ENCODE measurements around the gene TPPP.

Gene TPPP

GRCh38 chr5:664343-664993 lies 28.7 kb downstream of the TPPP start:
- DNase-seq = no peak

GRCh38 chr5:663436-664342 lies 29.5 kb downstream of the TPPP start:
- DNase-seq = no peak

DNA sequence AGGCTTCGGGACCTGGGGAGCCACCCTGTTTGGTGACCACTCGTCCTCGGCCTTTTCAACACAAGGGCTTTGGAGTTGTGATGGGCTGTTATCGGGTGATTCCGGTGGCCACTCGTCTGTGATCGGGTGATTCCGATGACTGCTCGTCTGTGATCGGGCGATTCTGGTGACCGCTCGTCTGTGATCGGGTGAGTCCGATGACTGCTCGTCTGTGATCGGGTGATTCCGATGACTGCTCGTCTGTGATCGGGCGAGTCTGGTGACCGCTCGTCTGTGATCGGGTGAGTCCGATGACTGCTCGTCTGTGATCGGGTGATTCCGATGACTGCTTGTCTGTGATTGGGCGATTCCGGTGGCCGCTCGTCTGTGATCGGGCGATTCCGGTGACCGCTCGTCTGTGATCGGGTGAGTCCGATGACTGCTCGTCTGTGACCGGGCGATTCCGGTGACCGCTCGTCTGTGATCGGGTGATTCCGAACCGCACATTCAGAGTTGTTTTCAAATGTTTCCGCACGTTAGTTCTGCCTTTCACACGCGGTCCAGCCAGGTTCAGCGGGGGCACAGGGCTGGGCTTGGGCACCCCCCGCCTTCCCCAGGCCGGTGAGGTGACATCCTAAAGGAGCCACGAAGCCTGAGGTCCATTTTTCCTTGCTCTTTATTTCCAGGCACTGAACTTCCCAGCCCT lies 30.3 kb downstream of the TPPP start:
- no peak for DNase-seq

DNA sequence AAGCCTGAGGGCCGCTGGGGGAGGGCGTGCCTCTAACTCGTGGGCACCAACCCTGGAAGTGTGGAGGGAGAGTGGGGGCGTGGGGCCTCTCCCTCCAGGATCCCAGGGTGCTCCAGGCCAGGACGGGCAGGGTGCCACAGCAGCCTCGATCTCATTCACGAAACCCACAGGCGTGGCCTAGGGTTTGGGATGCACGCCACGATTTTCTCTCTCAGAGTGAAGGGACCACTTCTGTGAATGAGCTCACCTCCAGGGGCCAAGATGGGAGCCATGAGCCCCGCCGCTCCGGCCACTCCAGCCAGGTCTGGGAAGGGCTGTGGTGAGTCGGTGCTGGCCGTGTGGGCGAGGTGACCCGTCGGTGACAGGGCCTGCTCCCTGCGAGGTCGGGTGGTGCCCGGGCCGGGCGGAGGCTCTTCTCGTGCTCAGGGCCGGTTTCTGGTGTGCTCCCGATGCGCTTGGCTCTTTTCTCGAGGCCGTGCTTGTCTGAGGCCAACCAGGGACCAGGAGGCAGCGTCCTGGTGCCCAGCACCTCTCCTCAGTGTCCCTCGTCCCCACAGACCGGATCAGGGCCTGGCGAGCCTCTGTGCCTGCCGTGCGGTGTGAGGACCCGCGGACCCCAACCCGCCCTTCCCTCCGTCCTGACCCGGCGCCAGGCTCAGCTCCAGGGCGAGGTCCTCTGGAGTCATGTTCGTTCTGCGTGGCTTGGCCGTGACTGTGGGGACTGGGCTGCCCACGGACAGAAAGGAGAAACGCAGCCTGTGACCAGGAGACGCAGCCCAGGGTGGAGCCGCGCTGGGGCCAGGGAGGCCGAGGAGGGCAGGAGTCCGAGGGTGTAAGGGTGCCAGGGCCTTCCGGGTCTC lies 31.0 kb downstream of the TPPP start:
- DNase-seq = no peak

DNA sequence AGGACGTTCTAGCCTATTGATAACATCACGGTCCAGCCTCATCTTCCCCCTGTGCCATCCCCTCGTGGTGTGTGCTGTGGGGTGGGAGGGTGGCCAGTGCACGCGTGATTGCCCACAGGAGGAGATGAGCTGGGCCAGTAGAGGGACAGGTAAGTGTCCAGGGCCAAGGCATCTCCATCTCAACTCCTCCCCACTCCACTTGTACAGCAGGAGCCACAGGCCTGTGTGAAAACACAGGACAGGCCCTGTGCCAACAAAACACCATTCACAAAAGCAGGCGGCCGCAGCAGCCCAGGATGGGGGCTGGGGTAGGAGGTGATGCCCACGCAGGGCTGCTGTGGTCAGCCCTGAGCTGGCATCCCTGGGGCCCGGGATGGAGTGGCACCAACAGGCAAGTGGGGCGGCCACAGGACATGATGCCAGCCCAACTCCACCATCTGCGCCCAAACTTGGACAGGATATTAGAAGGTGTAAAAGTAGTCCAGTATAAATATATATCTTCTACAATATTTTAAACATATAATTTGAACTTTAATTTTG lies 32.6 kb downstream of the TPPP start:
- no peak for DNase-seq

DNA sequence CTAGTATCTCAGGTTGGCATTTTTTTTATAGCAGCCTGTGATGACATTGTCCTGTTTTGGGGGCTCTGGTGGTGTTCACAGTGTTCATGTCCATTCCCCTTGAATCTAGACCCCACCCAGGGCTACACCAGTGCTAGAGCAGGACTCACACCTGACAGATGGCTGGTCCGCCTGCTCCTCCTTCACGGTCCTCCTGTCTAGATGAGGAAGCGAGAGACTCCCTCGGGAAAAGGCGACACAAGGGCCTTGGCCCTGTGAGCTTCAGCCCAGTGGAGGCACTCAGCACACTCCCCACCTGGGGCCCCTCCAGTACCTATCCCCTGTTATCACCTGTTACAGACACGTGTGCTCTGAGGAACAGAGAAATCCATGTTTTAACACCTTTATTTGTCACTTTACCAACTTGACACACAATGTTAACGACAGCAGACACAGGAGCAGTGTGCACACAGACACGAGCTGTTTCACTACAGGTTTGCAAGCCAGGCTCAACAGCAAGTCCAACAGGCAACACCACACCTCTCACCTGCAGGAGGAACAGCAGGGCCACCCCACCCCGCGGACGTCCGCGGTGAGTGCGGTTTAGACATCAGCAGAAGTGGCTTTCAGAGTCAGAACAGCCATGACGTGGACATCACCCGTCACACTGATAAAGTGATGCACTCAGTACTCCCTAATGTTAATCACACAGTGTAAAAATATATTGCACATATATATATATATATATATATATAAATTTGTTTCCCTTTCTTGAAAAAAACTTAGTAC lies 33.5 kb downstream of the TPPP start:
- no peak for DNase-seq

- no peak for DNase-seq
Measured at GRCh38 chr5:658103-658502, 35.0 kb downstream of the TPPP start.

DNA sequence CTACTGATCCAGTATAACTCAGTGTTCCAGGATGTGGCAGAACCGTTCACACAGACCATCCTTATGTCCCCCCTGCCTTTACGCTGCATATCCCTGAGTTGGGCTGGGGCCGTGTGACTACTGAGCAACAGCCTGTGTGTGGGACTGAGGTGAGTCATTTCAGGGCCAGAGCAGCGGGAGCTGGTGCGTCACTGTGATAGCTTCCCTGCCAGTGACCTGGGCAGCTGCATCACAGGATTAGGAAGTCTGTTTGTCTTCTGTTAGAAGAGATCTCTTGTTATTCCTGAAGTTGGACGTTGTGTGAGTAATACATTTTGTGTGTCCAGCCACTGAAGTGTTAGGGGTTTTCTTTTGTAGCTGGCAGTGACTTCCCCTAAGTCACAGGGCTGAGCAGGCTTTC lies 35.6 kb downstream of the TPPP start:
- no peak for DNase-seq

DNA sequence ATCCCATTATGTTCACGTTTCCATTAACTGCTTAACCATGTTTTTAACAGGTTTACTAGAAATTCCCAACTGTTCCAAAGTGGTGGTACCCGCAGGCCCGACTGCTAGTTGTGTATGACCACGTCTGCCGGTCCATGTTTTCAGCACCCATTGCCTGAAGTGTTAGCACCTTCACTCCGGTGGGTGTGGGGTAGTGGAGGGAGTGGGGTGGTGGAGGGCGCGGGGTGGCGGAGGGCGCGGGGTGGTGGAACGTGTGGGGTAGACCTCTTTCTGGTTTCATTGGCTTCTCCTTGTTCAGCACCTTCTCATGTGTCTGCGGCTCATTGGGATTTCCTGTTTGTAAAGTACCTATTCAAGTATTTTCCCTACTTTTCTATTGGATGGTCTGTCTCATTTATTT lies 37.7 kb downstream of the TPPP start:
- no peak for DNase-seq

- no peak for DNase-seq
Measured at GRCh38 chr5:654071-654778, 38.9 kb downstream of the TPPP start.

GRCh38 chr5:652773-653350 lies 40.3 kb downstream of the TPPP start:
- DNase-seq = no peak

DNA sequence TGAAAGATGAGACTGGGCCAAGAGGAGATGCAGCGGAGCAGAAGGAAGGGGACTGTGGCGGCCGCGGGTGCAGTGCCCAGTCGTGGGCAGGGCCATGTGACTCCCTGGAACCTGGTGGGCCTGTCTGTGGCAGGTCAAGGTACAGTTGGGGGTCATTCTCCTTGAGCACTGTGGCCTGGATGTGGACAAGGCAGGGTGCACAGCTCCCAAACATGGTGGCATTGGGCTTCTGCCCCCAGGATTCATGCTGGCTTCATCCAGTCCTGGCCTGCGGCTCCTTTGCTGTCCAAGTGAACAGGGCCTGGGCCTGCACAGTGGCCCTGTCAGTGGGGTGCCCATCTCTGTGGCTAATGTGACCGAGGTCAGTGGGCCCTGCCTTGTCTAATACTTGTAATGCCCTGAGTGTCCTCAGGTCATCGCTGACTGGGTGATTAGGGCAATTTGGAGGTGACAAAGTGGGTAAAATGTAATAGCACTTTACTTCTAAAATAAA lies 41.1 kb downstream of the TPPP start:
- DNase-seq = no peak

DNA sequence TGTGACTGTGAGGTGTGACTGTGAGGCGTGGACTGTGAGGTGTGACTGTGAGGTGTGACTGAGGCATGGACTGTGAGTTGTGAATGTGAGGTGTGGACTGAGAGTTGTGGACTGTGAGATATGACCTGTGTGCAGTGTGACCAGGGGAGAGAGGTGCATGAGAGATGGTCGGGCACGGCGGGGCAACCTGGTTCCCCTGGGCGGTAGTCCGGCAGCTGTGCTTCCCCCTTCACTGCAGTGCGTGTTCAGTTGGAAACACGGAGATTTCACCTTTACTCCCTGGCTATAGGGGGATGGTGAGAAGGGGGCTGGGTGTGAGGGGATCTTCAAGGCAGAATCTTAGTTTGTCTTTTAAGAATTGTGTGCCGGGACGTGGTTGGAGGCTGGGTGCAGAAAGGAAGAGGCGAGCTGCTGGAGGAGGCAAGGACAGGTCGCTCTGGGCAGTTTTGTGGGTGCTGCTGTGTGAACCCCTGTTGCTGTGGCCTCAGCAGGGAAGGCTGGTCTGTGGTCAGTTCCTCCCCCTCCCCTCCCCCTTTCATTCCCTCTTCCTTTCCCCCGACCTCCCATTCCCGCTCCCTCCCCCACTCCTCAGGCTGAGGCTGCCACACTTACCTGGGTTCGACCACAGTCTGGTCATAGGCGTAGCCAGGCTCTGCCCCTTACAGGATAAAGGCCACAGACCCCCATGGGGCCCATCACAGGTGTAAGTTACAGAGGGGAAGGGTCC lies 41.7 kb downstream of the TPPP start:
- no peak for DNase-seq

DNA sequence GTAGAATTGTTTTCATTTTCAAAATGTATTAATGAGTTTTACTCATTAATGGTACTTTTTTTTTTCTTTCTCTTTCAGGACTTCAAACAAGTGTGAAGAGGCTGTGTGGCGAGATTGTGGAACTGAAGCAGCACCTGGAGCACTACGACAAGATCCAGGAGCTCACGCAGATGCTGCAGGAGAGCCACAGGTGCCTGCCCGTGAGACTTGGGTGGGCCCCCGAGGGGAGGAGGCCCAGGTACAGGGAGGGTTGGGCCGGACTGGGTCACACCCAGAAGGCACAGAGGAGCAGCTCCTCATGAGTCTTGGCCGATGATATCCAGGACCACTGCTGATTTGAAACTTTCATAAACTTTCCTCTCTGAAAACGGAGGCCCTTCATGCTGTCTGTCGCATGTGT lies 45.4 kb downstream of the TPPP start:
- no peak for DNase-seq

DNA sequence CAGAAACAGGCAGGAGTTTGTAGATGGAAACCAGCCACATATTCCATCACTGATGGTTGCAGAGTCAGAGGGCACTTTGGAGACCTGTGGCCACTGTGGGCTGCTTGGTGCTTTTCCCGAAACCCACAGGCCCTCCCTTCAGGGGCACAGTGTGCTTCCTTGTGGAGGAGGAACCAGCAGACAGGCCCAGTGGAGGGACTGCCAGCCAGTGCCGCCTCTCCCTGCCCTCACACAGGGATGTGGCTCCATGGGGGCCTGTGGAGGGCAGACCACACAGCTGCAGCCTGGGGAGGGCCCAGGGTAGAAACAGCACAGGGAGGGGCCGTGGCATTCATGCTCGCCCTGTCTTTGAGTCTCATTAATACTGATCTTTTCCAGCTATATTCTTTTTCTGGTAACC lies 45.8 kb downstream of the TPPP start:
- no peak for DNase-seq

GRCh38 chr5:646396-647201 lies 46.6 kb downstream of the TPPP start:
- DNase-seq = no peak

DNA sequence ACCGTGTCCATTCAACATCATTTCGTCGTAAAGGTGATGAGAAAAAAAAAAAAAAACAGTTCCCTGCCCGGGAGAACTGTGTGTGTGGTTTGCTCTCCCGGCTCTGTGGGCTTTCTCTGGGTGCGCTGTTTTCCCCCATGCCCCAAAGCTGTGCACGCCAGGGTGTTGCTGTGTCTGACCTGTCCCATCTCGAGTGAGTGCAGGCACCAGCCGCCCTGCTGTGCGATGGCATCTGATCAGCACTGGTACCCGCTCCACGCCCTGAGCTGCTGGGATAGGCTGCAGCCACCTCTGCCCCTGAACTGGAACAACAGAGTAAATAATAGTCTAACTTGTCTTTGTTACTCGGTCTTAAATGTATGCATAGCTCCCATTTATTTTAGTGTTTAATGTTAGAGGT lies 47.7 kb downstream of the TPPP start:
- no peak for DNase-seq

DNA sequence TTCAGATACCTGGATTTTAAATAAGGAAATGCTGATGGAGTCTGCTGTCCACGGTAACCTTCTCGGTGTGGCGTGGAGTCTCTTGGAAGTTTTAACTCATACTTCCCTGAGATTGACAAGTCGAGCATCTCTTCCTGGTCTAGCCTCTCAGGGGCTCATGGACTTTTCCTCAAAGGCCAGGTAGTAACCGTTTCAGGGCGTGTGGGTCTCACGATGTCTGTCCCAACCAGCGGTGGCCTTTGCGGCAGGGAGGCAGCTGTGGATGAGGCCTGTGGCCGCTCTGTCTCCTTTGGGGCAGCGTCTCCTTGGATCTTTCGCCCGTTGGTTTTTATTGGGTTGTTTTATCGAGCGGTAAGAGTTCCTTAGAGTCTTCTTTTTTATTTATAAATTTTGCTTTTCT lies 48.2 kb downstream of the TPPP start:
- no peak for DNase-seq

DNA sequence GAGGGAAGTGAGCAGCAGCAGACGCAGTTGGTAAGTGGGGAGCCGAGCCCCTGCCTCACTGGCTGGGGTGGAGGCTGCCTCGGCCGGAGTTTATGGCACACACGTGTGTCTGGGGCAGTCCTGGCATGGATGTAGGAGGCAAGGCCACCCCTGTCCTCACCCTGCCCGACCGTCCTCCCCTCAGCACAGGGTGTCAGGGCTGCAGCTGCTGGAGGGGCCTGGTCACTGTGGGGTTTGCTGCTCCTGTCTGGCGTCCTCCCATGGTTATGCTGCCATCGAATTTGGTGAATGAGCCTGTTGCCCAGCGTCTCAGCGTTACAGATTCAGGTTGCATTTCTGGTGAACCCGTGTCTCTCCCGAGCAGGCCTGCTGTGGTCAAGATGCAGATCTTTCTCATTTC lies 48.6 kb downstream of the TPPP start:
- DNase-seq = no peak
